B cell (primary cell): ENCODE measurements around the gene IFT122. TPM values are rescaled to one million over a fixed set of nuclear protein-coding genes. Genes with fewer than 3 reads are reported as not detected.

Experiments used
- ATAC-seq: fragments of 200-7000 bp; cut with Tn5 transposase; one replicate; pipeline ENCODE4 v1.10.0; 2021; ENCODE audit warnings: low read depth, mild to moderate bottlenecking, moderate number of reproducible peaks, moderate library complexity
- CTCF ChIA-PET: fragments of 350-600 bp; sonication (Branson Sonifier 250); formaldehyde crosslinking; loops from one replicate; lab custom pipeline; 2021; ENCODE audit warnings: antibody characterized with exemption, inconsistent platforms; lab: Charles Lee
- POLR2A ChIA-PET: fragments of 350-600 bp; sonication (Branson Sonifier 250); formaldehyde crosslinking; loops from one replicate; lab custom pipeline; 2021; ENCODE audit warnings: antibody characterized with exemption; lab: Charles Lee
- DNase-seq: peaks from one replicate; pipeline ENCODE4 v3.0.0; 2013
- H2AFZ ChIP-seq: 2 replicates; pipeline ENCODE4 v1.6.1; 2012; ENCODE audit warnings: mild to moderate bottlenecking, low read depth, low read length; ENCODE audit not compliant: insufficient read depth, poor library complexity, severe bottlenecking
- H3K27ac ChIP-seq, 2 donors: 1 replicate in 1 of 2; 2 replicates in 1 of 2; pipeline ENCODE4 v1.5.1; 2012 to 2013; ENCODE audit warnings: low read length in 2 of 2, mild to moderate bottlenecking in 2 of 2, moderate library complexity in 1 of 2
- H3K27me3 ChIP-seq, 4 experiments: fragments of 200-600 bp in 1 of 4; sonication (generic) in 1 of 4; replicated peaks in 1 of 4; 1 replicate in 2 of 4; 2 replicates in 2 of 4; pipeline versions ENCODE4 v1.6.1 to v1.7.0; 2013 to 2016; ENCODE audit warnings: low read length in 3 of 4, mild to moderate bottlenecking in 2 of 4, mixed read lengths in 1 of 4, moderate library complexity in 1 of 4; ENCODE audit not compliant: insufficient read depth in 4 of 4, control insufficient read depth in 3 of 4; ENCODE audit errors: control extremely low read depth in 1 of 4
- H3K36me3 ChIP-seq, 2 experiments: replicated peaks in 1 of 2; 1 replicate in 1 of 2; 2 replicates in 1 of 2; pipeline versions ENCODE4 v1.6.1 to v1.7.1; 2013; ENCODE audit warnings: low read length in 1 of 2; ENCODE audit not compliant: insufficient read depth in 2 of 2, control insufficient read depth in 1 of 2; ENCODE audit errors: control extremely low read depth in 1 of 2, extremely low read depth in 1 of 2
- H3K4me1 ChIP-seq, 2 donors: fragments of 200-600 bp in 1 of 2; sonication (generic) in 1 of 2; 1 replicate in 1 of 2; 2 replicates in 1 of 2; pipeline versions ENCODE4 v1.5.1 to v1.6.1; 2013 to 2017; ENCODE audit warnings: low read length in 2 of 2; ENCODE audit not compliant: control insufficient read depth in 2 of 2, insufficient read depth in 2 of 2
- H3K4me2 ChIP-seq: replicated peaks from 2 replicates; pipeline ENCODE3; 2012; ENCODE audit warnings: mild to moderate bottlenecking, low read depth, low read length; ENCODE audit not compliant: poor library complexity, severe bottlenecking
- H3K4me3 ChIP-seq, 5 experiments: fragments of 200-600 bp in 1 of 5; sonication (generic) in 1 of 5; 1 replicate in 3 of 5; 2 replicates in 2 of 5; pipeline versions ENCODE4 v1.5.1 to v1.7.0; 2011 to 2016; ENCODE audit warnings: low read length in 4 of 5, mild to moderate bottlenecking in 4 of 5, low read depth in 2 of 5, control low read depth in 1 of 5, moderate library complexity in 1 of 5; ENCODE audit not compliant: insufficient read depth in 1 of 5; ENCODE audit errors: control extremely low read depth in 1 of 5, extremely low read depth in 1 of 5
- H3K79me2 ChIP-seq: fragments of 200-600 bp; sonication (generic); one replicate; pipeline ENCODE4 v1.6.0; 2016; ENCODE audit warnings: low read length; ENCODE audit not compliant: control insufficient read depth, insufficient read depth
- H3K9ac ChIP-seq: fragments of 200-600 bp; sonication (generic); 2 replicates; pipeline ENCODE4 v1.6.1; 2017; ENCODE audit warnings: mild to moderate bottlenecking, low read length, moderate library complexity
- H3K9me3 ChIP-seq, 3 donors: one replicate each; pipeline versions ENCODE4 v1.6.1 to v1.7.1; 2013; ENCODE audit warnings: low read length in 2 of 3; ENCODE audit not compliant: control insufficient read depth in 2 of 3, insufficient read depth in 1 of 3; ENCODE audit errors: control extremely low read depth in 1 of 3
- H4K20me1 ChIP-seq: 2 replicates; pipeline ENCODE4 v1.6.0; 2012; ENCODE audit warnings: mild to moderate bottlenecking, low read length; ENCODE audit not compliant: insufficient read depth, control insufficient read depth, poor library complexity, severe bottlenecking
- H3K27ac Mint-ChIP-seq: one replicate; pipeline ENCODE4 v1.8.0; 2021; ENCODE audit warnings: mixed read lengths
- H3K27me3 Mint-ChIP-seq: one replicate; pipeline ENCODE4 v1.8.0; 2021; ENCODE audit warnings: mixed read lengths
- H3K4me1 Mint-ChIP-seq: one replicate; pipeline ENCODE4 v1.8.0; 2021; ENCODE audit warnings: mixed read lengths
- H3K4me3 Mint-ChIP-seq: one replicate; pipeline ENCODE4 v1.8.0; 2021; ENCODE audit warnings: mixed read lengths
- H3K9me3 Mint-ChIP-seq: one replicate; pipeline ENCODE4 v1.8.0; 2022; ENCODE audit warnings: mixed read lengths; ENCODE audit not compliant: insufficient read depth
- EZH2 ChIP-seq: IDR thresholded peaks from 2 replicates; pipeline ENCODE4 v1.6.1; 2012; ENCODE audit warnings: borderline replicate concordance, low read depth, mild to moderate bottlenecking, moderate library complexity, low read length; ENCODE audit not compliant: insufficient read depth, poor library complexity, severe bottlenecking
- WGBS: methylation state at CpG from one replicate; pipeline ENCODE4 v1.1.5; 2013; ENCODE audit warnings: missing lambda C conversion rate; ENCODE audit not compliant: insufficient coverage; 5-methylcytosine and 5-hydroxymethylcytosine counted together
- intact Hi-C: fragments of 100-400 bp; cut with micrococcal nuclease; formaldehyde crosslinking; loops from one replicate; pipeline ENCODE4 v1.10.0; 2022
- polyA plus RNA-seq: library from polyadenylated mRNA; depleted of rRNA; stranded (reverse); fragments of >200 nt; gene quantifications from 2 replicates; pipeline ENCODE4 v1.2.3, GENCODE V29; 2012
- total RNA-seq, 2 donors: library from RNA; stranded (reverse); fragments of 120-200 nt in 1 of 2; gene quantifications; 1 replicate in 1 of 2; 2 replicates in 1 of 2; pipeline versions ENCODE4 v1.2.3 to v1.2.4, GENCODE V29; 2013 to 2022
- TF ChIP-seq, protein P1 (sequence below): fragments of 200-600 bp; IDR thresholded peaks from one replicate; pipeline ENCODE4 v1.8.0; 2022; ENCODE audit warnings: antibody characterized with exemption, mild to moderate bottlenecking

IFT122 gene
- total and polyA plus RNA-seq, 2 donors (not counting 1 experiment from before 2014, with no cell fraction given): 14.0 to 34.3 TPM

DNA sequence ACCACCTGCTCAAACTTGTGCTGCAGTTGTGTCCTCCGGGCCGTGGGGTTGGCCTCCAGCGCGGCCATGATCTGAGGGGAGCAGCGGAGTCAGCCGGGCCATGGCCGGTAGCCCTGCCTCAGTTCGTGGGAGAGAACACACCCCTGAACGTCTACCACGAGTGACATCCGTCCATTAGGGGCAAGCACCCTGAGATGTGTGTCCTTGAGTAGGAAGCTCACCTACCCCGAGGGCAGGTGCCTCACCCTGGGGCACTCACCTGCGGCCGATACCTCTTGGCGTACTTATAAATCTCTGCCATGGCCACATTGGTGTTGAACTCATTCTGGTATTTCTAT lies 116.3 kb downstream of the IFT122 start:
- Histone ChIP-seq H3K36me3 (no peaks in the 10 kb centered on the region), H3K9ac (no peak overlapping the region), H4K20me1 (no peaks in the 10 kb centered on the region), H3K79me2 (no peaks in the 10 kb centered on the region), H3K9me3 (no peaks in the 10 kb centered on the region), H3K4me1 (peaks cover 0 to 5% of the 10 kb centered on the region in 2 donors), H2AFZ (no peak overlapping the region), H3K4me2 (no peak overlapping the region), H3K27me3 (peaks cover 0 to 34% (median 2%) of the 10 kb centered on the region in 4 experiments), H3K27ac (no peak overlapping the region), H3K4me3 (no peak overlapping the region)
- WGBS: 95% methylated on average over 11 of the region's 15 CpGs
- Mint-ChIP-seq H3K9me3 (no peaks in the 10 kb centered on the region), H3K4me1 (peaks cover 11% of the 10 kb centered on the region), H3K27me3 (peaks cover 16% of the 10 kb centered on the region), H3K27ac (no peak overlapping the region), H3K4me3 (no peak overlapping the region)
- intact Hi-C loops: no loop called here
- ATAC-seq: no peak
- DNase-seq: no peak
- no peak for TF ChIP-seq EZH2
- TF ChIP-seq, protein P1, sequence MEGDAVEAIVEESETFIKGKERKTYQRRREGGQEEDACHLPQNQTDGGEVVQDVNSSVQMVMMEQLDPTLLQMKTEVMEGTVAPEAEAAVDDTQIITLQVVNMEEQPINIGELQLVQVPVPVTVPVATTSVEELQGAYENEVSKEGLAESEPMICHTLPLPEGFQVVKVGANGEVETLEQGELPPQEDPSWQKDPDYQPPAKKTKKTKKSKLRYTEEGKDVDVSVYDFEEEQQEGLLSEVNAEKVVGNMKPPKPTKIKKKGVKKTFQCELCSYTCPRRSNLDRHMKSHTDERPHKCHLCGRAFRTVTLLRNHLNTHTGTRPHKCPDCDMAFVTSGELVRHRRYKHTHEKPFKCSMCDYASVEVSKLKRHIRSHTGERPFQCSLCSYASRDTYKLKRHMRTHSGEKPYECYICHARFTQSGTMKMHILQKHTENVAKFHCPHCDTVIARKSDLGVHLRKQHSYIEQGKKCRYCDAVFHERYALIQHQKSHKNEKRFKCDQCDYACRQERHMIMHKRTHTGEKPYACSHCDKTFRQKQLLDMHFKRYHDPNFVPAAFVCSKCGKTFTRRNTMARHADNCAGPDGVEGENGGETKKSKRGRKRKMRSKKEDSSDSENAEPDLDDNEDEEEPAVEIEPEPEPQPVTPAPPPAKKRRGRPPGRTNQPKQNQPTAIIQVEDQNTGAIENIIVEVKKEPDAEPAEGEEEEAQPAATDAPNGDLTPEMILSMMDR: no peak
- POLR2A ChIA-PET: no interaction called here
- CTCF ChIA-PET: no interaction called here

DNA sequence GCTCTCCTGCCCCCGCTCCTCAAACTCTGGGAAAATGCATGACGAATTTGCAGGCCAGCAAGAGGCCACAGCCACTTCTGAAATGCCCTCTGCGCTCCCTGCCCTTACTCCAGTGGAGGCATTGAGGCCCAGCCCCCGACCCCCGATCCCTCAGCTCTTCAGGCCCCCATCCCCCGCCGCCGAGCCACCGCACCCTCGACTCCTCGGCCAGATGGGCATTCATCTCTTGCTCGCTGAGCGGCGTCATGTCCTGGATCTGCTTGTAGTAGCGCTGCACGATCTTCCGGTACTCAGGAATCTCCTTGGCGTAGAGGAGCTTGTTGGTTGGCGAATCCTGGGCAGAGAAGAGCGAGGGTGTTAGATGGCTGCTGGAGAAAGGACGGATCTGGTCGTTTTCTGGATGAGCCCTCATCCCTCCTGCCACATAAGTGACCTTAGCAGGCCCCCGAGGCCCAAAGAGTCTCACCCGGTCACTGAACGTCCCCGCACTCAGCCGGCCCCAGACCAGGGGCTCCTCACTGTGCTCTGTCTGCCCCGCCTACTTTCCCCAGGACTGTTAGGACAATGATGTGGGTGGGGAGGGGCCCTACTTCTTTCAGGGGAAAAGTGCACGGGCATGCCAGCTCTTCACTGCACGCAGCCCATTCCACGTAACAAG lies 117.0 kb downstream of the IFT122 start:
- H3K4me1 Mint-ChIP-seq: peaks cover 11% of the 10 kb centered on the region
- Histone ChIP-seq H3K27me3 (peaks cover 0 to 34% (median 2%) of the 10 kb centered on the region in 4 experiments), H3K4me1 (peaks cover 0 to 5% of the 10 kb centered on the region in 2 donors), H3K9ac (no peak overlapping the region), H3K79me2 (no peaks in the 10 kb centered on the region), H3K27ac (no peak overlapping the region), H2AFZ (no peak overlapping the region), H3K4me3 (no peak overlapping the region), H3K9me3 (no peaks in the 10 kb centered on the region), H3K36me3 (no peaks in the 10 kb centered on the region), H4K20me1 (no peaks in the 10 kb centered on the region), H3K4me2 (no peak overlapping the region)
- H3K27ac Mint-ChIP-seq: no peak overlapping the region
- H3K4me3 Mint-ChIP-seq: no peak overlapping the region
- TF ChIP-seq, protein P1: no peak
- no peak for TF ChIP-seq EZH2
- CTCF ChIA-PET: no interaction called here
- ATAC-seq: no peak
- peaks cover 16% of the 10 kb centered on the region for H3K27me3 Mint-ChIP-seq
- no peak for DNase-seq
- no peaks in the 10 kb centered on the region for H3K9me3 Mint-ChIP-seq
- 96% methylated on average over 25 of the region's 31 CpGs for WGBS
- intact Hi-C loops: no loop called here
- POLR2A ChIA-PET: no interaction called here
